ENCODE measurements around the gene LIX1. TPM values are rescaled to one million over a fixed set of nuclear protein-coding genes. Genes with fewer than 3 reads are reported as not detected.

The LIX1 gene
- total RNA-seq, 1 donor from 2014 or later, result not detected

DNA sequence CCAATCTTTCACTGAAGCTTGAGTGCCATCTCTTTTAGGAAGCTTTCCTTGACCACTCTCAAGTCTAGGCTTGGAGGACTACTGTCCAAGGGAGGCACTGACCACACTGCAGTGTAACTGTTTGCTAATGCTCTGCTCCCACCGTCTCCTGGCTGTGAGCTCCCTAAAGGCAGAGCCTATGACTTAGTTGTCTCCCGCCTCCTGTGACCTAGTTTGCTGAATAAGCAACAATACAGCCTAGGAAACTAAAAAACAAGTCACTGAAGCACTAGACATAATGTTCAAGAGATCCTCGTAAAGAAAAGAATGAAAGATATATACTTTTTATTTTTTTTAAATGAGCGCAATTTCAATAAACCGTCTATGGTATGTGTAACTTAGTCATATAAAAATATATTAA lies 31.4 kb downstream of the LIX1 start:
- no peak for DNase-seq (ENCODE audit: extremely low spot score in 2 of 2)
- Histone ChIP-seq H3K36me3 (no peaks in the 10 kb centered on the region), H3K27ac (no peak overlapping the region), H3K27me3 (no peaks in the 10 kb centered on the region), H3K4me1 (no peaks in the 10 kb centered on the region), H3K4me3 (no peak overlapping the region), H3K9me3 (no peaks in the 10 kb centered on the region)
- TF ChIP-seq POLR2AphosphoS5 (IDR thresholded peaks at IDR 0.05; ENCODE audit: insufficient read depth in 1 of 2, low read depth in 1 of 2), result no peak
- TF ChIP-seq, protein P1, sequence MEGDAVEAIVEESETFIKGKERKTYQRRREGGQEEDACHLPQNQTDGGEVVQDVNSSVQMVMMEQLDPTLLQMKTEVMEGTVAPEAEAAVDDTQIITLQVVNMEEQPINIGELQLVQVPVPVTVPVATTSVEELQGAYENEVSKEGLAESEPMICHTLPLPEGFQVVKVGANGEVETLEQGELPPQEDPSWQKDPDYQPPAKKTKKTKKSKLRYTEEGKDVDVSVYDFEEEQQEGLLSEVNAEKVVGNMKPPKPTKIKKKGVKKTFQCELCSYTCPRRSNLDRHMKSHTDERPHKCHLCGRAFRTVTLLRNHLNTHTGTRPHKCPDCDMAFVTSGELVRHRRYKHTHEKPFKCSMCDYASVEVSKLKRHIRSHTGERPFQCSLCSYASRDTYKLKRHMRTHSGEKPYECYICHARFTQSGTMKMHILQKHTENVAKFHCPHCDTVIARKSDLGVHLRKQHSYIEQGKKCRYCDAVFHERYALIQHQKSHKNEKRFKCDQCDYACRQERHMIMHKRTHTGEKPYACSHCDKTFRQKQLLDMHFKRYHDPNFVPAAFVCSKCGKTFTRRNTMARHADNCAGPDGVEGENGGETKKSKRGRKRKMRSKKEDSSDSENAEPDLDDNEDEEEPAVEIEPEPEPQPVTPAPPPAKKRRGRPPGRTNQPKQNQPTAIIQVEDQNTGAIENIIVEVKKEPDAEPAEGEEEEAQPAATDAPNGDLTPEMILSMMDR (IDR thresholded peaks at IDR 0.05), result no peak
- TF ChIP-seq POLR2A (IDR thresholded peaks at IDR 0.05), result no peak
- intact Hi-C loops (cut with DNase I), result no loop called here

DNA sequence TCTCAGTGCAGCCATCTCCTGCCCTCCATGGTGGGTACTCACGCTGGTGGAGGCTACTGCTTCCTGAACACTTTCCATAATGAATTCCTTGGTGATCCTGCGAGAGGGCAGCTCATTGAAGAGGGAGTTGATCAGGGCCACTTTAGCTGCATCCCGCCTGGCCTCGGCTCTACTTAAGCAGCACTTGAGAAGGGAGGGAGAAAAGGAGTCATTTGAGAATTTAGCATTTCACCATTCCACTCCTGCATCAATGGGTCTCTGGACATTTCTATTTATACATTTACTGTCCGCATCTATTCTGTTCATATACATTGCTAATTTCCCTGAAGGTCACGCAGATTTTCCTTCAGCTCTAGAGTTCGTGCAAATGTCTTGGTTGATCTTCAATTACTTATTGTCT lies 35.1 kb downstream of the LIX1 start:
- Histone ChIP-seq H3K27ac (no peak overlapping the region), H3K4me1 (no peaks in the 10 kb centered on the region), H3K4me3 (no peak overlapping the region), H3K27me3 (no peaks in the 10 kb centered on the region), H3K9me3 (no peaks in the 10 kb centered on the region), H3K36me3 (no peaks in the 10 kb centered on the region)
- intact Hi-C loops (cut with DNase I), result no loop called here
- TF ChIP-seq, protein P1 (IDR thresholded peaks at IDR 0.05), result no peak
- TF ChIP-seq POLR2A (IDR thresholded peaks at IDR 0.05), result no peak
- TF ChIP-seq POLR2AphosphoS5 (IDR thresholded peaks at IDR 0.05; ENCODE audit: insufficient read depth in 1 of 2, low read depth in 1 of 2), result no peak
- no peak for DNase-seq (ENCODE audit: extremely low spot score in 2 of 2)

DNA sequence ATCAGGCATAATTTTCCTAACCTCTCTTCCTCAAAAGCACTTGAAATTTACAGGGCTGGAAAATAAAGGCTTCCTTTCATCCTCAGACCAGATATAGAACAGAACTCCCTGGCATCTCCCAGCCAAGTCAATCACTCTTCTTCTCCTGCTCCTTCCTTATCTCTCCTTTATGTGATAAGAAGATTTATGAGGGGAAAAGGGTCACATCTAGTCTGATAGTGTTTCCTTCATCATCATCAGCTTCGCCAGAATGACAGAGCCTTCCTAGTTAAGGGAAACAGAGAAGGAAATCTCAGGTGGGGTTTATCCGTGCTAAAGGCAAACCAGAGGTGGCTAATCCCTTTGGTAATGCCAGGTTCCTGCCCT lies 36.2 kb downstream of the LIX1 start:
- Histone ChIP-seq H3K27ac (no peak overlapping the region), H3K36me3 (no peaks in the 10 kb centered on the region), H3K4me3 (no peak overlapping the region), H3K27me3 (no peaks in the 10 kb centered on the region), H3K9me3 (no peaks in the 10 kb centered on the region), H3K4me1 (no peaks in the 10 kb centered on the region)
- intact Hi-C loops (cut with DNase I), result no loop called here
- TF ChIP-seq, protein P1 (IDR thresholded peaks at IDR 0.05), result no peak
- TF ChIP-seq POLR2A (IDR thresholded peaks at IDR 0.05) (no peak), POLR2AphosphoS5 (IDR thresholded peaks at IDR 0.05; ENCODE audit: insufficient read depth in 1 of 2, low read depth in 1 of 2) (no peak)
- no peak for DNase-seq (ENCODE audit: extremely low spot score in 2 of 2)

DNA sequence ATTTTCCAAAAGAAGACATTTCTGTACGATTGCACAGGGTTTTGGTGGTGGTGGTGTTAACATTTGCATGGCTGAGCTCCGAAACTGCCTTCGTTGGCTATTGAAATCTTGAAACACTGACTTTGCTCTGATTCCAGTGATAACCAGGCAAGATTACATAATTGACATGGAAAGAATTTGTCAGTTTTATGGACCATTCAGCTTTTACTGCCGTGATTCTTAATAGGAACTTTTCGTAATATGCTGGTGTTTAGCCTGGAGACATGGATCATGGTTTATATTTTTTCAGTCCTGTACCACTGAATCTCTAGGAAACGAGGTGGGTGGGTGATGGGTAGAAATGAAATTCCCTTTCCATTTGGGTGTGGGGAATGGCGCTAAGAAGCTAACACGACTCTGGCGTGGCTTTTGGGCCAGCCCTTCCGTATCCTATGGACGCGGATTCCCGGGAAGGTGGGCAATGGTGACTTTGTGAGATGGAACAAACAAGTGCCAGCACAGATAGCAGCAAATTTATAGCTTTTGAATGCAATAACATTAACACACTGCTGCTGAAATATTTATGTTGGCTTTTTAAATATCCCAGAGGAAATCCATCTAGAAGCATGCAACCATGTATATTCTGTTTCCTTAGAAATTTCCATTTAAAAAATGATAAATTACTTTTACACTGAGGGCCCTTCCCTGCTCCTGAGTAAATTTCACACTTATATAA lies 36.8 kb downstream of the LIX1 start:
- intact Hi-C loops (cut with DNase I), result no loop called here
- Histone ChIP-seq H3K27ac (no peak overlapping the region), H3K4me3 (no peak overlapping the region), H3K9me3 (no peaks in the 10 kb centered on the region), H3K36me3 (no peaks in the 10 kb centered on the region), H3K4me1 (no peaks in the 10 kb centered on the region), H3K27me3 (no peaks in the 10 kb centered on the region)
- TF ChIP-seq, protein P1 (IDR thresholded peaks at IDR 0.05), result no peak
- TF ChIP-seq POLR2AphosphoS5 (IDR thresholded peaks at IDR 0.05; ENCODE audit: insufficient read depth in 1 of 2, low read depth in 1 of 2) (no peak), POLR2A (IDR thresholded peaks at IDR 0.05) (no peak)
- DNase-seq (ENCODE audit: extremely low spot score in 2 of 2), result no peak

DNA sequence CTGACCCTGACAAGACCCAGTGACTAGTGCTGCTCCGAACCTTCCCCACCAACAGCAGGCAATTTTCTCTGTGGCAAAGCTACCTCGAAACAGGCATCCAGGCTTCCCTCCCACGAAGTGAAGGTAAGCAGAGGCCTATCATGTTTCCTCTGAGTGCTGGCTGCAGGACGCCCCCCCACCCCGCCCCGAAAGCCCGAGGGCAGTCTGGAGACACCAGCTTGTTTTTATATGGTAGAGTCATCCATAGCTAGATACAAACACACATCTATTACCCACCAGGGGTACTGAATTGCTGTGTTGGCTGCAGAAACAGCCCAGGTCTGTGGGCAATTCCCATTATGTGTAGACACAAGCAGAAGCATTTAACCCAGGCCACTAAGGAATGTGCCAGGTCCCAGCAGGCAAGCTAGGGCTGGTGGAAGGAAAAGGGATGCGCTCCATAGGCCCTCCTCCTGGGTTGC lies 40.4 kb downstream of the LIX1 start:
- intact Hi-C loops (cut with DNase I), result no loop called here
- H3K4me1 ChIP-seq, result no peaks in the 10 kb centered on the region
- DNase-seq (ENCODE audit: extremely low spot score in 2 of 2), result no peak
- H3K4me3 ChIP-seq, result no peak overlapping the region
- no peak overlapping the region for H3K27ac ChIP-seq
- TF ChIP-seq, protein P1 (IDR thresholded peaks at IDR 0.05), result no peak
- TF ChIP-seq POLR2A (IDR thresholded peaks at IDR 0.05) (no peak), POLR2AphosphoS5 (IDR thresholded peaks at IDR 0.05; ENCODE audit: insufficient read depth in 1 of 2, low read depth in 1 of 2) (no peak)
- H3K27me3 ChIP-seq, result no peaks in the 10 kb centered on the region
- no peaks in the 10 kb centered on the region for H3K9me3 ChIP-seq
- H3K36me3 ChIP-seq, result no peaks in the 10 kb centered on the region

Measured in vagina (tissue), 2 donors.